HepG2 (cell line): Measurements from ENCODE around the gene GNAT3. TPM values are rescaled to one million over a fixed set of nuclear protein-coding genes. Genes with fewer than 3 reads are reported as not detected.

Experiments used
- ATAC-seq: fragments of 200-7000 bp; cut with Tn5 transposase; 3 replicates; pipeline ENCODE4 v1.9.1; 2020; ENCODE audit warnings: mild to moderate bottlenecking, moderate library complexity
- BruUV-seq: library from RNA; stranded (reverse); fragments of 400-500 nt; replicated peaks from 2 replicates; lab custom pipeline; 2021; lab: Mats Ljungman, UMichigan
- CTCF ChIA-PET: fragments of 300-600 bp; formaldehyde crosslinking; extraction: SDS; loops from one replicate; lab custom pipeline; 2021; ENCODE audit warnings: low total read pairs, inconsistent platforms, low intra/inter-chr PET ratio; lab: Yijun Ruan, JAX
- POLR2A ChIA-PET: fragments of 350-600 bp; sonication (Branson Sonifier 250); formaldehyde crosslinking; loops from one replicate; lab custom pipeline; 2020; ENCODE audit warnings: antibody characterized with exemption, inconsistent platforms; lab: Yijun Ruan, JAX
- DNase-seq: peaks from one replicate; pipeline ENCODE4 v3.0.0-alpha.2; 2015; ENCODE audit warnings: low spot score
- FAIRE-seq: peaks from 3 replicates; lab custom pipeline; 2011; peaks lifted over from hg19 to GRCh38; lab: Jason Lieb, UNC
- H2AFZ ChIP-seq: one replicate; pipeline ENCODE4 v1.6.1; 2011; ENCODE audit warnings: low read length, inconsistent platforms
- H3K27ac ChIP-seq: fragments of 300-600 bp; 3 replicates; pipeline ENCODE4 v1.8.0; 2011; ENCODE audit warnings: mixed run types, mild to moderate bottlenecking, mixed read lengths, low read length, inconsistent platforms; ENCODE audit not compliant: insufficient read depth; ENCODE audit errors: extremely low read length
- H3K27me3 ChIP-seq, 2 experiments: fragments of 200-600 bp in 1 of 2; 2 replicates in 1 of 2; 3 replicates in 1 of 2; pipeline versions ENCODE4 v1.6.0 to v1.8.0; 2011; ENCODE audit warnings: low read length in 2 of 2, mild to moderate bottlenecking in 2 of 2, moderate library complexity in 2 of 2, inconsistent platforms in 1 of 2; ENCODE audit not compliant: insufficient read depth in 2 of 2, control insufficient read depth in 1 of 2
- H3K36me3 ChIP-seq, 2 experiments: fragments of 200-600 bp in 1 of 2; replicated peaks in 1 of 2; 2 replicates in 1 of 2; 3 replicates in 1 of 2; pipeline versions ENCODE4 v1.5.1 to v1.8.0; 2011; ENCODE audit warnings: low read length in 2 of 2, inconsistent platforms in 1 of 2; ENCODE audit not compliant: insufficient read depth in 2 of 2, control insufficient read depth in 1 of 2
- H3K4me1 ChIP-seq: 2 replicates; pipeline ENCODE4 v1.5.1; 2012; ENCODE audit warnings: low read length, inconsistent platforms; ENCODE audit not compliant: insufficient read depth
- H3K4me2 ChIP-seq: 2 replicates; pipeline ENCODE4 v1.6.0; 2011; ENCODE audit warnings: low read depth, low read length, inconsistent platforms
- H3K4me3 ChIP-seq, 3 experiments: fragments of 200-600 bp in 1 of 3; sonication (generic), shearing (Covaris generic) in 1 of 3; replicated peaks in 1 of 3; 2 replicates each; pipeline ENCODE4 v1.5.1; 2011 to 2016; ENCODE audit warnings: low read length in 3 of 3, inconsistent platforms in 2 of 3, low read depth in 2 of 3, mild to moderate bottlenecking in 2 of 3, control low read depth in 1 of 3, mixed read lengths in 1 of 3; ENCODE audit not compliant: insufficient read depth in 1 of 3
- H3K79me2 ChIP-seq: one replicate; pipeline ENCODE4 v1.6.1; 2011; ENCODE audit warnings: low read length, inconsistent platforms; ENCODE audit not compliant: insufficient read depth
- H3K9ac ChIP-seq: 2 replicates; pipeline ENCODE4 v1.6.0; 2011; ENCODE audit warnings: mild to moderate bottlenecking, low read depth, low read length, inconsistent platforms; ENCODE audit not compliant: insufficient read depth
- H3K9me3 ChIP-seq: 2 replicates; pipeline ENCODE4 v1.5.1; 2012; ENCODE audit warnings: mild to moderate bottlenecking, low read length
- H4K20me1 ChIP-seq: 2 replicates; pipeline ENCODE4 v1.6.0; 2011; ENCODE audit warnings: inconsistent platforms, mild to moderate bottlenecking, low read length, moderate library complexity; ENCODE audit not compliant: insufficient read depth
- BRD4 ChIP-seq: sonication (generic); formaldehyde crosslinking; IDR thresholded peaks from 2 replicates; pipeline ENCODE4 v1.4.0; 2020; ENCODE audit warnings: missing genetic modification reagents
- EHMT2 ChIP-seq: fragments of 200-600 bp; sonication (generic); IDR thresholded peaks from 2 replicates; pipeline ENCODE4 v1.7.0; 2017; ENCODE audit warnings: antibody characterized with exemption, low read depth, low read length, borderline replicate concordance
- JDP2 ChIP-seq: sonication (generic); formaldehyde crosslinking; IDR thresholded peaks from 2 replicates; pipeline ENCODE4 v1.8.1; 2022; ENCODE audit warnings: missing genetic modification reagents, borderline replicate concordance
- KAT2B ChIP-seq: fragments of 150-350 bp; IDR thresholded peaks from 2 replicates; pipeline ENCODE4 v1.6.1; 2014; ENCODE audit warnings: low read depth, low read length, borderline replicate concordance
- KLF11 ChIP-seq: IDR thresholded peaks from 2 replicates; pipeline ENCODE4 v1.6.1; 2016; ENCODE audit warnings: missing compliant biosample characterization
- SMARCE1 ChIP-seq: fragments of 450-650 bp; IDR thresholded peaks from 2 replicates; pipeline ENCODE4 v1.6.1; 2017; ENCODE audit warnings: borderline replicate concordance
- TEF ChIP-seq: sonication (generic); formaldehyde crosslinking; IDR thresholded peaks from 2 replicates; pipeline ENCODE4 v1.5.0; 2020; ENCODE audit warnings: missing genetic modification reagents
- ZHX1 ChIP-seq: sonication (generic); formaldehyde crosslinking; IDR thresholded peaks from 2 replicates; pipeline ENCODE4 v1.8.1; 2022; ENCODE audit warnings: low read depth, mild to moderate bottlenecking, missing genetic modification reagents
- ZNF446 ChIP-seq: sonication (generic); formaldehyde crosslinking; IDR thresholded peaks from 2 replicates; pipeline ENCODE4 v1.5.0; 2020; ENCODE audit warnings: mild to moderate bottlenecking, missing genetic modification reagents
- ZNF484 ChIP-seq: sonication (generic); formaldehyde crosslinking; IDR thresholded peaks from 2 replicates; pipeline ENCODE4 v1.5.1; 2020; ENCODE audit warnings: mild to moderate bottlenecking, low read depth, missing genetic modification reagents, borderline replicate concordance
- ZNF567 ChIP-seq: sonication (generic); formaldehyde crosslinking; IDR thresholded peaks from 2 replicates; pipeline ENCODE4 v1.8.1; 2023; ENCODE audit warnings: mild to moderate bottlenecking, missing genetic modification reagents, borderline replicate concordance
- ZNF670 ChIP-seq: sonication (generic); formaldehyde crosslinking; IDR thresholded peaks from 2 replicates; pipeline ENCODE4 v1.8.0; 2022; ENCODE audit warnings: mild to moderate bottlenecking, missing genetic modification reagents, borderline replicate concordance
- WGBS: methylation state at CpG from one replicate; pipeline ENCODE4 v1.1.6; 2017; ENCODE audit warnings: low lambda C conversion rate; 5-methylcytosine and 5-hydroxymethylcytosine counted together
- in situ Hi-C: cut with HindIII; loops from 2 replicates; pipeline ENCODE4 v1.10.0; 2017; ENCODE audit warnings: low pct_unique_long_range_greater_than_20kb; ENCODE audit not compliant: extremely low pct_ligation_motif_present
- intact Hi-C: fragments of 100-400 bp; cut with micrococcal nuclease; formaldehyde crosslinking; loops from one replicate; pipeline ENCODE4 v1.10.0; 2022; ENCODE audit not compliant: unreplicated experiment
- polyA plus RNA-seq, 8 experiments: library from polyadenylated mRNA; depleted of rRNA in 3 of 8; stranded (reverse) in 7 of 8; unstranded in 1 of 8; fragments of >200 nt; fragmentation: Illumina TruSeq in 4 of 8; extraction: Trizol in 4 of 8; gene quantifications; 2 replicates each; pipeline versions ENCODE4 v1.2.1 to v1.2.3, GENCODE V29; 2011 to 2016; ENCODE audit warnings: low read depth in 4 of 8, missing spikeins in 1 of 8, mixed read lengths in 1 of 8; ENCODE audit not compliant: insufficient read depth in 1 of 8
- total RNA-seq, 5 experiments: library from RNA; depleted of rRNA; stranded (reverse); fragments of >200 nt; fragmentation: Illumina TruSeq; extraction: Trizol; gene quantifications; 2 replicates each; pipeline ENCODE4 v1.2.3, GENCODE V29; 2016; ENCODE audit warnings: low read depth in 1 of 5

GNAT3 gene
- total and polyA plus RNA-seq, 2 of the 13 experiments (the other 11 are each of a cell fraction or from before 2014, with no cell fraction given), result not detected

- no peaks in the 10 kb centered on the region for H4K20me1 ChIP-seq
- in situ Hi-C loops (no loop called here), intact Hi-C loops (no loop called here)
- WGBS, result 69% methylated on average over 3 of the region's 3 CpGs
- H2AFZ ChIP-seq, result no peak overlapping the region
- BruUV-seq, result no TSS peak
- no peak for FAIRE-seq
- no peaks in the 10 kb centered on the region for H3K36me3 ChIP-seq
- no peak overlapping the region for H3K4me3 ChIP-seq
- TF ChIP-seq ZNF670 (CRISPR knock-in tag), result no peak
- no peak for TF ChIP-seq BRD4 (CRISPR knock-in tag)
- H3K9ac ChIP-seq, result no peak overlapping the region
- H3K9me3 ChIP-seq, result no peaks in the 10 kb centered on the region
- no peak for ATAC-seq
- no peak overlapping the region for H3K27ac ChIP-seq
- H3K4me2 ChIP-seq, result no peak overlapping the region
- CTCF ChIA-PET, result no interaction called here
- POLR2A ChIA-PET, result no interaction called here
- DNase-seq, result no peak
- H3K4me1 ChIP-seq, result peaks cover 10% of the 10 kb centered on the region
- no peaks in the 10 kb centered on the region for H3K79me2 ChIP-seq
- H3K27me3 ChIP-seq, result no peaks in the 10 kb centered on the region
Measured at GRCh38 chr7:80475383-80475782, 36.5 kb downstream of the GNAT3 start.

- Histone ChIP-seq H3K27me3 (no peaks in the 10 kb centered on the region), H3K79me2 (no peaks in the 10 kb centered on the region), H3K36me3 (no peaks in the 10 kb centered on the region), H4K20me1 (no peaks in the 10 kb centered on the region), H3K9ac (no peak overlapping the region), H3K9me3 (no peaks in the 10 kb centered on the region), H3K4me3 (no peak overlapping the region), H2AFZ (no peak overlapping the region), H3K27ac (no peak overlapping the region), H3K4me1 (peaks cover 10% of the 10 kb centered on the region), H3K4me2 (no peak overlapping the region)
- ATAC-seq (no peak), FAIRE-seq (no peak), DNase-seq (no peak)
- CTCF ChIA-PET, result no interaction called here
- intact Hi-C loops, result no loop called here
- TF ChIP-seq KLF11 (CRISPR knock-in tag) (no peak), KAT2B (no peak), ZNF567 (CRISPR knock-in tag) (no peak), JDP2 (CRISPR knock-in tag) (no peak), TEF (CRISPR knock-in tag) (no peak), SMARCE1 (no peak), ZHX1 (CRISPR knock-in tag) (no peak), EHMT2 (no peak), ZNF446 (CRISPR knock-in tag) (no peak), ZNF484 (CRISPR knock-in tag) (no peak)
- POLR2A ChIA-PET, result no interaction called here
- no TSS peak for BruUV-seq
- 79% methylated on average over 1 of the region's 1 CpG for WGBS
- in situ Hi-C loops, result no loop called here
Measured at GRCh38 chr7:80473751-80474150, 38.1 kb downstream of the GNAT3 start.
